K562 (cell line): ENCODE results near the gene CIP2A. TPM values are rescaled to one million over a fixed set of nuclear protein-coding genes. Genes with fewer than 3 reads are reported as not detected.

Experiments
- ATAC-seq: fragments of 200-7000 bp; cut with Tn5 transposase; 3 replicates; pipeline ENCODE4 v1.9.1; 2020; ENCODE audit warnings: moderate library complexity
- BruUV-seq: library from RNA; stranded (reverse); fragments of 400-500 nt; replicated peaks from 2 replicates; lab custom pipeline; 2021; lab: Mats Ljungman, UMichigan
- CTCF ChIA-PET: fragments of 300-600 bp; formaldehyde crosslinking; extraction: SDS; loops from one replicate; lab custom pipeline; 2021; ENCODE audit warnings: low intra/inter-chr PET ratio; lab: Yijun Ruan, JAX
- POLR2A ChIA-PET: fragments of 300-600, 350-650 bp; sonication (Branson Sonifier 250); formaldehyde crosslinking; extraction: SDS; loops from one replicate; lab custom pipeline; 2021; ENCODE audit warnings: antibody characterized with exemption, inconsistent platforms; lab: Yijun Ruan, JAX
- DNase-seq, 4 experiments: peaks; one replicate each; pipeline versions ENCODE4 v3.0.0 to v3.0.0-alpha.2; 2011 to 2018; ENCODE audit warnings: low spot score in 3 of 4, mixed read lengths in 3 of 4; ENCODE audit errors: extremely low read depth in 1 of 4
- FAIRE-seq: peaks from 2 replicates; lab custom pipeline; 2011; peaks lifted over from hg19 to GRCh38; lab: Jason Lieb, UNC
- H2AFZ ChIP-seq: 2 replicates; pipeline ENCODE4 v1.6.0; 2011; ENCODE audit warnings: low read depth, low read length, control low read depth, inconsistent platforms
- H3K27ac ChIP-seq: fragments of 200-600 bp; 3 replicates; pipeline ENCODE4 v1.8.0; 2011; ENCODE audit warnings: low read depth, mild to moderate bottlenecking, control low read depth, inconsistent platforms, low read length, moderate library complexity, mixed read lengths; ENCODE audit errors: extremely low read depth
- H3K27me3 ChIP-seq, 2 experiments: fragments of 300-600 bp in 1 of 2; 2 replicates in 1 of 2; 3 replicates in 1 of 2; pipeline versions ENCODE4 v1.6.0 to v1.8.0; 2011; ENCODE audit warnings: inconsistent platforms in 2 of 2, low read length in 2 of 2, mild to moderate bottlenecking in 1 of 2, mixed read lengths in 1 of 2, moderate library complexity in 1 of 2; ENCODE audit not compliant: control insufficient read depth in 2 of 2, insufficient read depth in 2 of 2
- H3K36me3 ChIP-seq: fragments of 300-600 bp; 3 replicates; pipeline ENCODE4 v1.8.0; 2011; ENCODE audit warnings: mild to moderate bottlenecking, low read length, inconsistent platforms; ENCODE audit not compliant: control insufficient read depth, insufficient read depth
- H3K4me1 ChIP-seq, 2 experiments: fragments of 200-600 bp in 1 of 2; replicated peaks in 1 of 2; 2 replicates in 1 of 2; 3 replicates in 1 of 2; pipeline versions ENCODE4 v1.5.1 to v1.8.0; 2011; ENCODE audit warnings: inconsistent platforms in 2 of 2, low read length in 2 of 2, mild to moderate bottlenecking in 1 of 2, mixed read lengths in 1 of 2, moderate library complexity in 1 of 2; ENCODE audit not compliant: control insufficient read depth in 2 of 2, insufficient read depth in 2 of 2
- H3K4me2 ChIP-seq: 2 replicates; pipeline ENCODE4 v1.6.1; 2011; ENCODE audit warnings: low read length, control low read depth, inconsistent platforms, mixed read lengths; ENCODE audit not compliant: insufficient read depth
- H3K4me3 ChIP-seq: fragments of 200-600 bp; sonication (generic), shearing (Covaris generic); 2 replicates; pipeline ENCODE4 v1.5.1; 2016; ENCODE audit warnings: control low read depth, inconsistent platforms
- H3K79me2 ChIP-seq: fragments of 200-600 bp; 3 replicates; pipeline ENCODE4 v1.8.0; 2011; ENCODE audit warnings: low read length, inconsistent platforms; ENCODE audit not compliant: control insufficient read depth, insufficient read depth
- H3K9ac ChIP-seq, 2 experiments: 2 replicates each; pipeline versions ENCODE4 v1.6.0 to v1.6.1; 2011; ENCODE audit warnings: low read depth in 2 of 2, low read length in 2 of 2, control low read depth in 1 of 2, inconsistent platforms in 1 of 2, mild to moderate bottlenecking in 1 of 2, mixed read lengths in 1 of 2; ENCODE audit not compliant: insufficient read depth in 1 of 2
- H3K9me1 ChIP-seq: one replicate; pipeline ENCODE4 v1.6.0; 2011; ENCODE audit warnings: inconsistent platforms, mild to moderate bottlenecking, low read length, moderate library complexity; ENCODE audit not compliant: control insufficient read depth, insufficient read depth
- H3K9me3 ChIP-seq: replicated peaks from 2 replicates; pipeline ENCODE4 v1.5.1; 2011; ENCODE audit warnings: low read depth, low read length, inconsistent platforms; ENCODE audit not compliant: control insufficient read depth, insufficient read depth
- H4K20me1 ChIP-seq: replicated peaks from 2 replicates; pipeline ENCODE4 v1.6.1; 2011; ENCODE audit warnings: low read length, inconsistent platforms, mixed read lengths; ENCODE audit not compliant: control insufficient read depth, insufficient read depth
- ARID2 ChIP-seq: fragments of 450-650 bp; IDR thresholded peaks from 2 replicates; pipeline ENCODE4 v1.6.1; 2017; ENCODE audit warnings: antibody characterized with exemption, mild to moderate bottlenecking
- CHD2 ChIP-seq: IDR thresholded peaks from 2 replicates; pipeline ENCODE4 v1.6.1; 2011; ENCODE audit warnings: low read depth, low read length
- EP400 ChIP-seq: fragments of 450-650 bp; IDR thresholded peaks from 2 replicates; pipeline ENCODE4 v1.6.1; 2017; ENCODE audit warnings: antibody characterized with exemption, mild to moderate bottlenecking, moderate library complexity
- KHSRP ChIP-seq: fragments of 450-650 bp; IDR thresholded peaks from 2 replicates; pipeline ENCODE4 v1.6.1; 2017
- PCBP2 ChIP-seq: fragments of 200-400 bp; formaldehyde crosslinking; IDR thresholded peaks from 2 replicates; pipeline ENCODE4 v1.6.1; 2018; ENCODE audit warnings: low read length, low read depth, mild to moderate bottlenecking, moderate library complexity; ENCODE audit not compliant: poor library complexity, severe bottlenecking
- POLR3G ChIP-seq: IDR thresholded peaks from 2 replicates; pipeline ENCODE4 v1.6.1; 2011; ENCODE audit not compliant: insufficient read length, insufficient replicate concordance; ENCODE audit errors: extremely low read depth
- TCF3 ChIP-seq: sonication (generic); formaldehyde crosslinking; IDR thresholded peaks from 2 replicates; pipeline ENCODE4 v1.4.0; 2020; ENCODE audit warnings: mild to moderate bottlenecking, missing genetic modification reagents
- WGBS: fragments of 100-300 bp; shearing (Covaris generic); methylation state at CpG from one replicate; pipeline ENCODE4 v1.1.6; 2016; ENCODE audit warnings: low coverage, mixed read lengths; ENCODE audit not compliant: insufficient coverage; ENCODE audit errors: missing lambda C conversion rate; 5-methylcytosine and 5-hydroxymethylcytosine counted together
- in situ Hi-C: fragments of 300-500 bp; cut with MboI; formaldehyde crosslinking; loops from 4 replicates; pipeline ENCODE4 v1.15.0; 2018; ENCODE audit warnings: inconsistent platforms, mixed read lengths
- intact Hi-C: fragments of 100-400 bp; cut with micrococcal nuclease; formaldehyde crosslinking; loops from 2 replicates; pipeline ENCODE4 v1.14.2; 2022
- polyA plus RNA-seq, 8 experiments: library from polyadenylated mRNA; depleted of rRNA in 4 of 8; stranded (reverse) in 5 of 8; unstranded in 3 of 8; fragments of >200 nt; fragmentation: Nextera tagmentation in 2 of 8; fragmentation: Illumina TruSeq in 1 of 8; extraction: Ambion mirVana in 2 of 8; extraction: Trizol in 1 of 8; gene quantifications; 2 replicates each; pipeline versions ENCODE4 v1.2.1 to v1.2.3, GENCODE V29; 2011 to 2014; ENCODE audit warnings: inconsistent platforms in 1 of 8, missing spikeins in 1 of 8
- total RNA-seq, 7 experiments: library from RNA; depleted of rRNA in 6 of 7; stranded (reverse); fragments of >200 nt in 6 of 7; fragmentation: Illumina TruSeq in 2 of 7; extraction: Trizol in 2 of 7; gene quantifications; 2 replicates each; pipeline versions ENCODE4 v1.2.1 to v1.2.3, GENCODE V29; 2011 to 2021; ENCODE audit warnings: low replicate concordance in 1 of 7
- TF ChIP-seq, protein P1 (sequence below): fragments of 250-450 bp; sonication (Bioruptor Pico); IDR thresholded peaks from 2 replicates; pipeline ENCODE4 v1.9.0; 2021; ENCODE audit warnings: mild to moderate bottlenecking, inconsistent platforms
- TF ChIP-seq, protein P2 (sequence below), 2 experiments: fragments of 450-650 bp in 1 of 2; sonication (generic) in 1 of 2; formaldehyde crosslinking in 1 of 2; IDR thresholded peaks; 2 replicates each; pipeline versions ENCODE4 v1.7.1 to v1.9.0; 2016 to 2022; ENCODE audit warnings: inconsistent platforms in 1 of 2, mild to moderate bottlenecking in 1 of 2, missing genetic modification reagents in 1 of 2
- TF ChIP-seq, protein P3 (sequence below): sonication (generic); formaldehyde crosslinking; IDR thresholded peaks from 2 replicates; pipeline ENCODE4 v1.8.1; 2022; ENCODE audit warnings: missing genetic modification reagents

CIP2A gene
- total and polyA plus RNA-seq, 9 of the 15 experiments (the other 6 are each of a cell fraction or from before 2014, with no cell fraction given), result 10.5 to 41.7 (median 31.5) TPM

DNA sequence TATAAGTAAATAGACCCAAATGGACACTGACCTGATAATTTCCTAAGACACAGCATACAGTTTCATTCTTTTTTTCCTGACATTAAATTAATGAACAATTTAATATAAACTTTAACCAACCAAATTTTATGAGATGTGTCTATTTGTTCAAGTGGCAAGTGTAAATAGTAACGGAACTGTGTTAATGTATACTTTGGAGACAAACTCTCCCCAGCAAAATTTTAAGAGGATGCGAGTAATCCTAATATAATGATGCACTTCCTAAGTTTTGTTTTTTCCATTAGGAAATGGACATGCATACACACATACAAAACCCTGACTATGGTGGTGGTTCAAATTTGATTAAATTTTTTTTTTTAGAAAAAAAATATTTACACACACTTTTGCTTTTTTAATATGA lies 40.4 kb downstream of the CIP2A start:
- H3K9me1 ChIP-seq, result no peaks in the 10 kb centered on the region

More for the DNA sequence above, 40.4 kb downstream of the CIP2A start:
- CTCF ChIA-PET, result interaction anchor here (0.6 kb wide), 1 partner anchor 14 kb away, joined by 3 read pairs; no protein-coding TSS in a partner anchor
- no peak overlapping the region for H3K9ac ChIP-seq
- H3K27me3 ChIP-seq, result no peaks in the 10 kb centered on the region
- no peak overlapping the region for H3K4me3 ChIP-seq
- H3K27ac ChIP-seq, result no peak overlapping the region
- in situ Hi-C loops (no loop called here), intact Hi-C loops (no loop called here)
- BruUV-seq, result no TSS peak
- no peaks in the 10 kb centered on the region for H4K20me1 ChIP-seq
- 96% methylated on average over 2 of the region's 2 CpGs for WGBS
- DNase-seq (no peak), FAIRE-seq (no peak), ATAC-seq (no peak)
- H2AFZ ChIP-seq, result no peak overlapping the region
- H3K36me3 ChIP-seq, result peaks cover 38% of the 10 kb centered on the region; the same call in 2 of the 3 replicates
- no peaks in the 10 kb centered on the region for H3K4me1 ChIP-seq
- POLR2A ChIA-PET, result no interaction called here
- no peak overlapping the region for H3K4me2 ChIP-seq
- TF ChIP-seq, protein P1, sequence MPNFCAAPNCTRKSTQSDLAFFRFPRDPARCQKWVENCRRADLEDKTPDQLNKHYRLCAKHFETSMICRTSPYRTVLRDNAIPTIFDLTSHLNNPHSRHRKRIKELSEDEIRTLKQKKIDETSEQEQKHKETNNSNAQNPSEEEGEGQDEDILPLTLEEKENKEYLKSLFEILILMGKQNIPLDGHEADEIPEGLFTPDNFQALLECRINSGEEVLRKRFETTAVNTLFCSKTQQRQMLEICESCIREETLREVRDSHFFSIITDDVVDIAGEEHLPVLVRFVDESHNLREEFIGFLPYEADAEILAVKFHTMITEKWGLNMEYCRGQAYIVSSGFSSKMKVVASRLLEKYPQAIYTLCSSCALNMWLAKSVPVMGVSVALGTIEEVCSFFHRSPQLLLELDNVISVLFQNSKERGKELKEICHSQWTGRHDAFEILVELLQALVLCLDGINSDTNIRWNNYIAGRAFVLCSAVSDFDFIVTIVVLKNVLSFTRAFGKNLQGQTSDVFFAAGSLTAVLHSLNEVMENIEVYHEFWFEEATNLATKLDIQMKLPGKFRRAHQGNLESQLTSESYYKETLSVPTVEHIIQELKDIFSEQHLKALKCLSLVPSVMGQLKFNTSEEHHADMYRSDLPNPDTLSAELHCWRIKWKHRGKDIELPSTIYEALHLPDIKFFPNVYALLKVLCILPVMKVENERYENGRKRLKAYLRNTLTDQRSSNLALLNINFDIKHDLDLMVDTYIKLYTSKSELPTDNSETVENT (CRISPR knock-in tag), result no peak
- TF ChIP-seq TCF3 (CRISPR knock-in tag) (no peak), PCBP2 (no peak), KHSRP (no peak), EP400 (no peak), ARID2 (no peak), POLR3G (no peak), CHD2 (no peak)
- TF ChIP-seq, protein P2, sequence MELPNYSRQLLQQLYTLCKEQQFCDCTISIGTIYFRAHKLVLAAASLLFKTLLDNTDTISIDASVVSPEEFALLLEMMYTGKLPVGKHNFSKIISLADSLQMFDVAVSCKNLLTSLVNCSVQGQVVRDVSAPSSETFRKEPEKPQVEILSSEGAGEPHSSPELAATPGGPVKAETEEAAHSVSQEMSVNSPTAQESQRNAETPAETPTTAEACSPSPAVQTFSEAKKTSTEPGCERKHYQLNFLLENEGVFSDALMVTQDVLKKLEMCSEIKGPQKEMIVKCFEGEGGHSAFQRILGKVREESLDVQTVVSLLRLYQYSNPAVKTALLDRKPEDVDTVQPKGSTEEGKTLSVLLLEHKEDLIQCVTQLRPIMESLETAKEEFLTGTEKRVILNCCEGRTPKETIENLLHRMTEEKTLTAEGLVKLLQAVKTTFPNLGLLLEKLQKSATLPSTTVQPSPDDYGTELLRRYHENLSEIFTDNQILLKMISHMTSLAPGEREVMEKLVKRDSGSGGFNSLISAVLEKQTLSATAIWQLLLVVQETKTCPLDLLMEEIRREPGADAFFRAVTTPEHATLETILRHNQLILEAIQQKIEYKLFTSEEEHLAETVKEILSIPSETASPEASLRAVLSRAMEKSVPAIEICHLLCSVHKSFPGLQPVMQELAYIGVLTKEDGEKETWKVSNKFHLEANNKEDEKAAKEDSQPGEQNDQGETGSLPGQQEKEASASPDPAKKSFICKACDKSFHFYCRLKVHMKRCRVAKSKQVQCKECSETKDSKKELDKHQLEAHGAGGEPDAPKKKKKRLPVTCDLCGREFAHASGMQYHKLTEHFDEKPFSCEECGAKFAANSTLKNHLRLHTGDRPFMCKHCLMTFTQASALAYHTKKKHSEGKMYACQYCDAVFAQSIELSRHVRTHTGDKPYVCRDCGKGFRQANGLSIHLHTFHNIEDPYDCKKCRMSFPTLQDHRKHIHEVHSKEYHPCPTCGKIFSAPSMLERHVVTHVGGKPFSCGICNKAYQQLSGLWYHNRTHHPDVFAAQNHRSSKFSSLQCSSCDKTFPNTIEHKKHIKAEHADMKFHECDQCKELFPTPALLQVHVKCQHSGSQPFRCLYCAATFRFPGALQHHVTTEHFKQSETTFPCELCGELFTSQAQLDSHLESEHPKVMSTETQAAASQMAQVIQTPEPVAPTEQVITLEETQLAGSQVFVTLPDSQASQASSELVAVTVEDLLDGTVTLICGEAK (IDR thresholded peaks at IDR 0.05), result no peak
- TF ChIP-seq, protein P2 (CRISPR knock-in tag; IDR thresholded peaks at IDR 0.05), result no peak
- TF ChIP-seq, protein P3, sequence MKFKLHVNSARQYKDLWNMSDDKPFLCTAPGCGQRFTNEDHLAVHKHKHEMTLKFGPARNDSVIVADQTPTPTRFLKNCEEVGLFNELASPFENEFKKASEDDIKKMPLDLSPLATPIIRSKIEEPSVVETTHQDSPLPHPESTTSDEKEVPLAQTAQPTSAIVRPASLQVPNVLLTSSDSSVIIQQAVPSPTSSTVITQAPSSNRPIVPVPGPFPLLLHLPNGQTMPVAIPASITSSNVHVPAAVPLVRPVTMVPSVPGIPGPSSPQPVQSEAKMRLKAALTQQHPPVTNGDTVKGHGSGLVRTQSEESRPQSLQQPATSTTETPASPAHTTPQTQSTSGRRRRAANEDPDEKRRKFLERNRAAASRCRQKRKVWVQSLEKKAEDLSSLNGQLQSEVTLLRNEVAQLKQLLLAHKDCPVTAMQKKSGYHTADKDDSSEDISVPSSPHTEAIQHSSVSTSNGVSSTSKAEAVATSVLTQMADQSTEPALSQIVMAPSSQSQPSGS, result no peak
- TF ChIP-seq, all 486 proteins: peak for 0
- Histone ChIP-seq H3K79me2 (no peaks in the 10 kb centered on the region), H3K9me3 (no peaks in the 10 kb centered on the region)
